C4-2B (cell line): ENCODE measurements around the gene ENO3.

Source experiments
- CTCF ChIP-seq: fragments of 450-650 bp; conservative IDR thresholded peaks from 2 replicates; pipeline ENCODE4 v1.5.1; 2017; ENCODE audit warnings: mild to moderate bottlenecking
- ZFX ChIP-seq: fragments of 450-650 bp; IDR thresholded peaks from 2 replicates; pipeline ENCODE4 v1.6.1; 2017

- TF ChIP-seq CTCF (no peak), ZFX (no peak)
Observed at GRCh38 chr17:4972752-4973151, 21.8 kb downstream of the ENO3 start.
